Transverse colon (tissue), 3 donors: Measurements from ENCODE around the gene SOHLH2.

ENCODE experiments used
- POLR2A ChIP-seq: fragments of 450-650 bp; IDR thresholded peaks from one replicate; pipeline ENCODE4 v1.6.1; 2016; ENCODE audit warnings: antibody characterized with exemption, mild to moderate bottlenecking, moderate library complexity
- POLR2AphosphoS5 ChIP-seq, 3 donors: sonication (generic); formaldehyde crosslinking; IDR thresholded peaks; one replicate each; pipeline ENCODE4 v1.6.1; 2016; ENCODE audit warnings: antibody characterized with exemption in 3 of 3

GRCh38 chr13:36217456-36217855 lies 3.1 kb upstream of the SOHLH2 start:
- TF ChIP-seq POLR2AphosphoS5 (IDR thresholded peaks at IDR 0.05) (no peak), POLR2A (no peak)
